ENCODE results near the gene KIF16B.

DNA sequence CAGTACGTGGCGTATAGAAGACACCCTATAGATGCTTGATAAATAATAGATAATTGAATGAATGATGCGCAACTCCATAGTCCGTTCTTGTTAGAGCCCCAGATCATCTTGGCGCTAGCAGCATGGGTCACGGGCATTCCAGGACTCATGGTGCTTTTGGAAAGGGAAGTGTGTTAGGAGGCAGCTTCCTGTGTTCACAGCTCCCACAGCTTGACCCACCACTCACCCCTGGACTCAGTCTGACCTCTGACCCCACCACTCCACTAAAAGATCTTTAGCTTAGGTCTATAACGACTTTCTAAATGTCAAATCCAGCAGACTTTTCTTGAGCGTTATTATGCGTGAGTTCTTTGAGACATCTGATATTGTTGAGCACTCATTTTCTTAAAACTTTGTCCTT is 35.8 kb upstream of the KIF16B start:
- TF ChIP-seq GATA3 (IDR thresholded peaks at IDR 0.05; ENCODE audit: low read depth, low read length), result no peak
- TF ChIP-seq GATA2 (IDR thresholded peaks at IDR 0.05; ENCODE audit: low read depth, low read length), result no peak
